HG03521 (cell line): ENCODE data around the gene RNF175.

ENCODE experiments used
- ATAC-seq: cut with Tn5 transposase; IDR thresholded peaks from one replicate; pipeline ENCODE4 v1.9.1; 2021; ENCODE audit warnings: mild to moderate bottlenecking, moderate library complexity; ENCODE audit not compliant: unreplicated experiment

RNF175 gene

DNA sequence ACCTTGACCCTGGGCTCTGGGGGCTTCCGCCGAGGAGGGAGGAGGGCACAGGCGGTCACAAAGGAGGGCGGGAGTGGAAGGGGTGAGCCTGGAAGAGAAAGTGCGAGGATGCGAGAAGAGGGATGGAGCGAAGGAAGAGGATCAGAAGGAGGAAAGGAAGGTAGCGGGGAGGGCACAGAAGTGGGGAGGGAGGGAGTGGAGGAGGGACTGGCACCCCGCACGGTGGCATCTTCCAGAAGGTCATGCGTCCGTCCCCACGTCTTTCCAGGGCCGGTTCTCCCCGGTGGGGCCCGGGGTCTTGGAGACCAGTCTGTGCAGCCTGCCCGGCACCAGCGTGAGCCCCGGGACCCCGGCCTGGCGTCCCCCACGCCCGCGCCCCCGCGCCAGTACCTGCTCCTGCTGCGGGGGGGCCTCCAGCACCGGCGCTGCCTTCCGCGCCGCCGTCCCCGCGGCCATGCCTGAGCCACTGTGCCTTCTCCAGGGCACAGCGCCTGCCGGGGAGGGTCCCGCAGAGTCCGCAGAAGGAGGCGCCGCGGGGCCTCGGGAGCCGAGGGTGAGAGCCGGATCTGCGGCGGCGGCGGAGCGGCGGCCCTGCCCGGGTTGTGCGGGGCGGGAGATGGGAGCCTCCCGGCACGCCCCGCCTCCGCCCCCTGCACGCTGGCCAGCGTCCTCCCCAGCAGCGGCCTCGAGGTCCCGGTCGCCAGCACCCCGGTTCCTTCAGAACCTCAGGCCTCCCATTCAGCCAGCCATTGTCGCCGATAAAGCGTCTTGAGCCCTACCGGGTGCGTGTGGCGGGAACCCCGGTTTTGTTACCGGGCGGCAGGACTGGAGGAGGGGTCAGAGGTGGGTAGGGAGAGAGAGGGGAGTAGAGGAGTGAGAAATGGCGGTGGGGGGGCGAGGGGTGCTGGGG is at the start of gene RNF175:
TSS of gene RNF175 (minus strand) at position 618 of the 910 bp plus-strand sequence. CDS start at position 456, 162 bp downstream.
- no peak for ATAC-seq

DNA sequence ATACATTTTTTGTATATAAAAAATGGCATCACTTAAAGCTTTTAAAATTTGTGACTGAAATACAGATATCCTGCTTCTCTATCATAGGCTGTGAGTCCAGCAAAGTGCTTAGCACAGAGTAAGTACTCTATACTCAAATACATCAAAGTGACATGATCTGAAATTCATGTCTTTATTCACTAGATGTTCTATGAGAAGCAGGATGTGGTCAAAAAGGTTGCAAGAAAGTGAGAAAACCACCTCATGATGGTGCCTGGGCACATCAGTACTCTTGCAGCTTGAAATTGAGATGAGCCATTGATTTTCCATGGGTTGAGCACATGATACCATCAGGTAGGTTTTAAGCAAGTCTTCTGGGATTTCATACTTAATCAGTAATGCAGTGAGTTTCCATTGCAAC is 49.5 kb upstream of the RNF175 start:
- no peak for ATAC-seq

DNA sequence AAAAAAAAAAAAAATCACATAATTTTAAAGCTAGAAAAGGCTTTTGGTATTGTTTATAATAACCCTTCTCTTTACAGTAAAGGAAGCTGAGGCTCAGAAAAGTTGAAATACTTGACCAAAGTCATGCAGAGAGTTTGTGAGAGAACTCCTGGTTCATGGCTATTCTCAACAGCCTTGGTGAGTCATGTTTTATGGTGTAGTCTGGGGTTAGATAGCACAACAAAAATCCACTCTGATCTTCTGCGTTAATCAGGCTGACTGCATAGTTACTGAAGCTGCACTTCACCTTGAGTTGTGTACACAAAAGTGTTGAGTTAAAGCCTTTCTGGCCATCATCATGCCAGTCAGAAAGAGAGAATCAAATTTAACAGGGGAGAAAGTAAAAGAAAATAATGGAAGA is 48.4 kb upstream of the RNF175 start:
- no peak for ATAC-seq

DNA sequence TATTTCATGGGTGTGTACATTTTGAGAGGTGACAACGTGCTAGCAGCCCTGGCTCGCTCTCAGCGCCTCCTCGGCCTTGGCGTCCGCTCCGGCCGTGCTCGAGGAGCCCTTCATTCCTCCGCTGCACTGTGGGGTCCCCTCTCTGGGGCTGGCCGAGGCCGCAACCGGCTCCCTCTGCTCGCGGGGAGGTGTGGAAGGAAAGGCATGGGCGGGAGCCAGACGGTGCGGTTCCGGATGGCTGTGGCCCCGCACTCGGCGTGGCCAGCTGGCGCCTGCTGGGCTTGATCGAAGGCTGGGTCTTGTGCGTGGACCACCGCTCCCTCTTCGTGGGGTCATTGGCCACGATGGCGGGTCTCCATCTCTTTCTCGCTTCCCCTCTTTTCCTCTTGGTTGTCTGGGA is 46.2 kb upstream of the RNF175 start:
- ATAC-seq = no peak

DNA sequence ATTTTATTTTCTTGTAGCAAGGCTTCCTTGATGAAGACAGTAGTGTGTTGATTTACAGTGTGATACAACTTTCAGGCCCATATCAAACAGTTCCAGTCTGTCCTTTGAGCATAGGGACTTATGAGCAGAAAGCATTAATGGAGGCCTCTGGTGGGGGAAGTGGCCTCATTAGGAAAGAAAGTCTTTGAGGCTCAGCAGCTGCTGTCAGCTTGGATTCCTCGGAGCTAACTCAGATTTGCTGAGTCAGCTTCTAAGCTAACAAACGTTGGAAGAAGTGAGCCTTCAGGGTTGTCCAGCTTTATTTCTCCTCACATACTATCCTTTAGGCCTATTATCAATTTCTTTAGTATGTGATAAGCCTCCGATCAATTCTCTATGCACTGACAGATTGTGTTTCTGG is 44.9 kb upstream of the RNF175 start:
- ATAC-seq = no peak

DNA sequence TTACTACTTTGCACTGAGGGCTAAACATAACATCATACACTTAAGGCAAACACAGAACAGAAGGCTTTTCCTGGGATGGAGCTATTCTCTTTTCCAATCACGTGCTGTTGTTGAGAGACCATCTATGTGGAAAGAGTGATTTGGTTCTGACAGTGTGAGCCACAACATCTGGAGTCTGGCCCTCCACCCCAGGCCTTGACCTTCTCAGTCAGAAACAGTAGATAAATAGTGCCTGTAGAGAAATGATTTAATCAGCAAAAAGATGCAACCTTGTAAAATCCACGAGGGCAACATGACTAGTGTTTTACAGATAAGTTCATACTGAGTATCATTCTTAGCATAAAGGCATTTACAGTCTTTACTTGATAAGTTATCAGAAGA is 39.9 kb upstream of the RNF175 start:
- ATAC-seq = no peak

DNA sequence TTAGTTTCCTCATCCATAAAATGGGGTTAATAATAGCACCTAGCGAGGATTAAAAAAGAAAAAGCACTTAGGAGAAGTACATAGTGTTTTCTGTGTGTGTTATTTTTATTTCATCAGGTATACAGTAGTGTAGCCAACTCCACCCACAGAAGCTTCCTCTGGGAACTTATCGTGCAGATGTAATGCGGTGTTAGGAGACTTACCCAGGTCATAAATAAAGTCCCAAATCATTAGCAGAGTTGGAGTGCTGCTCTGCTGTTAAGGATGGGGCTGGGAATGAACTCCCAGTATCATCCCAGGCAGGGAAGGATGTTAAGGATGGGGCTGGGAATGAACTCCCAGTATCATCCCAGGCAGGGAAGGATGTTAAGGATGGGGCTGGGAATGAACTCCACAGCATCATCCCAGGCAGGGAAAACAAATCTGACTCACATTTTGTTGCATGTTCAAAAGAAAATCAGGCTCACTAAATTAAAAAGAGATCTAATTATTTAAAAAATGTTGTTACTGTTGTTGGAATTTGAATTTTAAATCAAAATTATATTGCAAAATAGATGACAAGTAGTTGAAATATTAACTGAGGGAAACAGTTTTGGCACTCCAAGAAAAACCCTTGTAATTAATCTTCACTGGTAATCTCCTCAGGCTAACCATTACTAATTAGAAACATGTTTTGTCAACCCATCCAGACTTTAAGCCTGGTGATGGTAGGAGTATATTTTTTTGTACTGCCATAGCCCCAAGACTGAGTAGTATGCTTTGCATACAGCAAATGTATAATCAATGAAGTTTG is 39.3 kb upstream of the RNF175 start:
- no peak for ATAC-seq

DNA sequence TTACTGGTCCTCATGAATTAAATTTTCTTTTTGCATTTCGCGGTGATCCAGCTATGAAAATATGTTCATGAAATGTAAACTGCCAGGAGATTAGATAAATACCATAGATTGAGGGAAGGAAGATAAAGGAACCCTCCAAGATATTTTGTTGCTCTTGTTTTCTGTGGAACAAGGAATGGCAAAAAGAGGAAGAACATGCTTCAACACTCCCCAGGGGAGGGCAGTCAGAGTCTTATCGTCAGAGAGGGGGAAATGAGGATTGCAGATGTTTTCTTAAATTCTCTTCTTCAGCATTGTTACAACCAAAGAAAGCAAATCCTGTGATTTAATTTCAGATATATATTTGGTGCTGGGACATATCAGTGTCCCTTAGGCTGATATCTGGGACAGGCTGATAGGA is 38.6 kb upstream of the RNF175 start:
- ATAC-seq = no peak

DNA sequence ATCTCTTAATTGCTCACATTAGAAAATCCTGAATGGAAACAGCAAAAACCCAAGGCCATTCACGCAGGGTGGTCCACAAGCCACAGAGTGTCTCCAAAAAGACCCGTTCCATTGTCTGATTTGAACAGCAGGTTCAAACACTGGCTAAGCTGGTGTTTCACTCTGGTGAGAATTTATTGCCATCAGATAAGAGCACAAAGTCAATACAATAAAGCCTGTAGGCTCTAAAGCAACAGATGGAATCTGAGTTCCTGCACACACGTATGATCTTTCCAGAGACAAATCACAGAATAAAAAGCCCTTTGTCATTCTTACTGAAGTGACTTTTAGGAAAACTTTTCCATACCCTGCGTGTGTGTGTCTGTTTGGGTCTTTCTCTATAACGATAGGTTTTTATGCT is 34.2 kb upstream of the RNF175 start:
- ATAC-seq = no peak

DNA sequence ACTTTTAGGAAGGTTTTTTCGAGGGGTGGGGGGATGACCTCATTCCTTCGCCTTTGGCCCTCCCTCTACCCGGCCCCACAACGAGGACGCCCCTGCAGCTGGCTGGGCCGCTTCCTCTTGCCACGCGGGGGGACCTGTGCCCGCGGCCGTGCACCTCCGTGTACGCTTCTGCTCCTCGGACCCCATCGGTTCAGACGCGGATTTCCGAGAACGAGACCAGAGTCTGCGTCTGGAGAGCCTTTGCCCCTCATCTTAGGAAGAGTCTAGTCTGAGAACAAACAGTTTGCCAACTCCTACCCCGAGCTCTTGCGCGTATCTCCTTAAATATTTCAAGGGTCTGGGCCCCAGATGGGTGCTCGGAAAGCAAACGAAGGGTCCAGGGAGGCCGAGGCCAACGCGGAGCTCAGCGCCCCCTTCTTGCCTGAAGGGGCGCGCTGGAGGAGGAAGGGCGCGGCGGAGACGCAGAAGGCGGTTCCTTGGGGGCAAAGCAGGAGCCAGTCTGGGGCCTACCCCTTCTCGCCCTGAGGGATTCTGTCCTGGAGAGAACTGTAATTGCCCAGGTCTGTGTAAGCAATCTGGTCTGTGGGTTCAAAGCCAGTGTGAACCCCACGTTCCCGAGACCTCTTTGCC is 32.9 kb upstream of the RNF175 start:
- no peak for ATAC-seq

DNA sequence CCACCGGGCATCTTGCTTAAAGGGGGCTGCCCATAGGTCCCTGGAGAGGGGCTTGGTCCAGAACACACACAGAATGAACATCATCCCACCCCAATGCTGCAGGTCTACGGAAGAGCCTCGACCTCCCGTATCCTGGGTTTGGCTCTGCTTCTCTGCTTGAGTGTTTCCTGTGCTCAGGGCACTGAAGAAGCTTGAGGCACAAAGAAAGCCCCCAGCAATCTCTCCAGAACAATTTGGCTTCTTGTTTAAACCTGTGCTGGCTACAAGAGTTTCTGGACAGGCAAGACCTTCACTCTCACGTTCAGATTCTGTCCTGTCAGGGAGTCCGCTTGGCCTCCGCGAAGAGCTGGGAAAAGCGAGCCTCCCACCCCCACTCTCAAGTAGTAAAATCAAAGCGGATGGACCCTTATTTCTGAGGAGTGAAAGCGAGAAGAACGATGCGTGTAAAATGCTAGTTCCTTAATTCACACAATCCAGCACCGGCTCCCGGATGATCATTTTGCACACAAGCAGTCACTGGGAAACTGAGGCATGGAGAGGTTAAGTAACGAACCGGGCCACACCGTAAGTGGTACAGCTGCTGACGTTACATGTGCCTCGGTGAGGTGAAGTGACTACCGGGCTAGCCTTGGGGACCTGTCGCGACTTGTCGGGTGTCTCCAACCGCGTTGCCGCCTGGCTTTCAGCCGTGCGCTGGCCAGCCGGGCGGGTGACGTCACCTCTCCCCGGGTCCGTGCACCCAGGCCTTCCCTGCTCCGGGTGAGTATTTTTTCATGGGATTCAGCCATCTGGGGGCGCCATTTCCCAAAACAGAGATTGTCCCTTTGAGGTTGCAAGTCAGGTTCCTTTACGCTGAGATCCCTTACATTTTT is 32.2 kb upstream of the RNF175 start:
- ATAC-seq = no peak

DNA sequence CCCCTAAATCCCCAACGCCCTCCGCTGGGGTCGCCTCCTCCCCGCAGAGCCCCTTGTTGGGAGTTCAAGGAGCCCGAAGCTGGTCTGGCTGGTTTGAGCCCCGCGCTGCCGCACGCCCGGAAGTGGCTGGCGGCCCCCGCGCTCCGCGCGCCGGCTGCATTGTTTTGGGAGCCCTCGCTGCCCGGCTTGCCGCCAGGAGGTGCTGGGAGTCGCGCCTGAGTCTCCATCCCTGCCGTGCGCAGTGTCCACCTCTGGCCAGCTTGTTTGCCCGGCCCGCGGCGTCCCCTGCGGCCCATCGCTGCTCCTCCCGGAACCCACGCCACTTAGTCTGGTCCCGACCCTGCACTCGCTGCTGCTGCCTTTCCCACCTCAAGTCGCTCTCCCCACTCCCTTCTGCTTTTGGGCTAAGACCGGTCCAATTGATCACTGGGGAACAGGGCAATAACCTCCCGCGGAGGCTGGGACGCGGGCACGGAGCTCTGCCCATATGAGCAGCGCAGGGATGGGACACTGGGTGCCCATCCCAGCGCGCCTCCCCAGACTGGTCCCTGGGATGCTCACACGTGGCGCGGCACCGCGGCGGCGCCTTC is 31.2 kb upstream of the RNF175 start:
- ATAC-seq = no peak

DNA sequence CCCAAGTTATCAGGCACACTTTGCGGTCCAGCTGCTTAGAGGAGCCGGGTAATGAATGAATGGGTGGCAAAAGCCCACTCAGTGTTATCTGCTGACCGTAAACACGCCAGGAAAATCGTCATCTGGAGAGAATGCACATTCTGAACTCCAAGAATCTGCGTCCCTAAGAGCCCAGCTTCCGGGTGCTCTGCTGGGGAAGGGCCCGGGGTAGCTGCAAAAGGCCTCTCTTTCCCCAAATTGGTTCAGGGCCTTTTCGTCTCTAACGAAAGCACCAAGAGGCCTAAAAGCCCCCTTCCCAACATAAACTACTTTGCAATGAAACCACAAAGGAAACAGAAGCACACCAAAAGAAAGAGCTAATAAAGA is 30.7 kb upstream of the RNF175 start:
- ATAC-seq = no peak

DNA sequence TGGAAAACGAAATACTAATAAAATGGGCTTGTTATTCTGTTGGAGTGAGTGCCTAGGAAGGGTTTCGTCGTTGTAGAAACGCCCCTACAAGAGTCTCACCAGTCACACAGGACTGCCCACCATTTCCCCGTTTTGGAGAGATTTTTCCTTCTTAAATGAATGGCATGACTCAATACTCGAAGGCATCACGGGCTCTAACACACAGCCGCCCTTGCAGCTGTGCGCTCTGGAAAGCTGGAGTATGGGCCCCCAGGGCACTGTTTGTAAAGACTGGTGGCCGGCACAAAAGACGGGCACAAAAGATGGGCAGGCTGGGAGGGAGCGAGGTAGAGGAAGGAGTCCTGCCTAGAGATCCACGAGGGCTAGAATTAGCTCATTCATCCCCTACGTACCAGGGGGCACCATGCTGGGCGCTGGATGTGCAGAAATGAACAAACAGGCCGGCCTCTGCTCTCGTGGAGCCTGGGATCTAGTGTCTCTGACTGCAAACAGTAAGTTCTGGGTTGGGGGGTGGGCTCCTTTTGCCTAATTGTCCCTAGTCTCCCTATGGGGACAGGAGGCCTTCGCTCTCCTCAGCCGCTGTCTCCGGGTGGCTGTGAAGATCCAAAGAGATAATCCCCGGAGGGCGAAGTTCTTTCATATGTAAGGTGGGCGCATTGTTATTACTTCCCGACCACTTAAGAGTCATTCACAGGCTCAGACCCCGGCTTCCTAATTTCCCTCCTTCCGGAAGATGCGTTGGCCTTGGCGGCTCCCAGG is 30.1 kb upstream of the RNF175 start:
- no peak for ATAC-seq

DNA sequence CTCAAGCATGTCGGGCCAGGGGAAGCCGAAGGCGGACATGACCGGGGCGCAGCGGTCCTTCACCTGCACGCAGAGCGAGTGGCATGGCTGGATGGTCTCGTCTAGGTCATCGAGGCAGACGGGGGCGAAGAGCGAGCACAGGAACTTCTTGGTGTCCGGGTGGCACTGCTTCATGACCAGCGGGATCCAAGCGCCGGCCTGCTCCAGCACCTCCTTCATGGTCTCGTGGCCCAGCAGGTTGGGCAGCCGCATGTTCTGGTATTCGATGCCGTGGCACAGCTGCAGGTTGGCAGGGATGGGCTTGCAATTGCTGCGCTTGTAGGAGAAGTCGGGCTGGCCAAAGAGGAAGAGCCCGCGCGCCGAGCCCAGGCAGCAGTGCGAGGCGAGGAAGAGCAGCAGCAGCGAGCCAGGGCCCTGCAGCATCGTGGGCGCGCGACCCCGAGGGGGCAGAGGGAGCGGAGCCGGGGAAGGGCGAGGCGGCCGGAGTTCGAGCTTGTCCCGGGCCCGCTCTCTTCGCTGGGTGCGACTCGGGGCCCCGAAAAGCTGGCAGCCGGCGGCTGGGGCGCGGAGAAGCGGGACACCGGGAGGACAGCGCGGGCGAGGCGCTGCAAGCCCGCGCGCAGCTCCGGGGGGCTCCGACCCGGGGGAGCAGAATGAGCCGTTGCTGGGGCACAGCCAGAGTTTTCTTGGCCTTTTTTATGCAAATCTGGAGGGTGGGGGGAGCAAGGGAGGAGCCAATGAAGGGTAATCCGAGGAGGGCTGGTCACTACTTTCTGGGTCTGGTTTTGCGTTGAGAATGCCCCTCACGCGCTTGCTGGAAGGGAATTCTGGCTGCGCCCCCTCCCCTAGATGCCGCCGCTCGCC is 28.8 kb upstream of the RNF175 start, which contains the start of gene SFRP2:
TSS of gene SFRP2 (minus strand) at position 671 of the 864 bp plus-strand sequence. CDS start at position 423, 248 bp downstream.
- no peak for ATAC-seq

DNA sequence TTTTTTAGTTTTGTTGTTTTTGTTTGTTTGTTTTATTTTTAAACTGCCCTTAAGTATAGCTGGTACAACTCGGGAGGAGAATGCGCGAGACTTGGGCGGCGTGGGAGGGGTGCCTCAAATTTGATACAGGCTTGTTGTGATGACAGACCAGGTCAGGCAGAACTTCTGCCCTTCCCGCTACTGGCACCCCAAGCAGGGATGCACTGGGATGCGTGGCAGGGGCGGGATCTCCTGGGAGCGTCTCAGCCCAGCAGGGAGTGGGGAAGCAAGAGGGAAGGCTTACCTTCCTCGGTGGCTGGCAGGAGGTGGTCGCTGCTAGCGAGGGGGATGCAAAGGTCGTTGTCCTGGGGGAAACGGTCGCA is 28.2 kb upstream of the RNF175 start:
- ATAC-seq = no peak

DNA sequence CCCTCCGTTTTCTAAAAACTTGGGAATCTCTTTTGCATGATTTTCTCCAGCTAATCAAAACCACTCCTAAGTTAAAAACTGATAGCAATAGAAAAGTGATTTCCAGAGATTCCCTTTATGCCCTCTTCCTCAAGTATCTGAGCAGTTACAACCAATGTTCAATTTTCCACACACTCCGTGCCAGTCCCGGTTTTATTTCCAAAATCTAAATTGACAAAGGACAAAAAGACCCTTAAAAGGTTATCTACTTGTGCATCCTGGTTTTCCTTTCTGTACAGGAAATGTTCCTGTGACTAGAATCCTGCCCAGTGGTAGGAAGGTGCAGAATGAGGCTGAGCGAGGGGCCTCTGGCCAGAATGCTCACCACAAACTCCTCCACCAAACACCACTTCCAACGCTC is 27.8 kb upstream of the RNF175 start:
- ATAC-seq = no peak

DNA sequence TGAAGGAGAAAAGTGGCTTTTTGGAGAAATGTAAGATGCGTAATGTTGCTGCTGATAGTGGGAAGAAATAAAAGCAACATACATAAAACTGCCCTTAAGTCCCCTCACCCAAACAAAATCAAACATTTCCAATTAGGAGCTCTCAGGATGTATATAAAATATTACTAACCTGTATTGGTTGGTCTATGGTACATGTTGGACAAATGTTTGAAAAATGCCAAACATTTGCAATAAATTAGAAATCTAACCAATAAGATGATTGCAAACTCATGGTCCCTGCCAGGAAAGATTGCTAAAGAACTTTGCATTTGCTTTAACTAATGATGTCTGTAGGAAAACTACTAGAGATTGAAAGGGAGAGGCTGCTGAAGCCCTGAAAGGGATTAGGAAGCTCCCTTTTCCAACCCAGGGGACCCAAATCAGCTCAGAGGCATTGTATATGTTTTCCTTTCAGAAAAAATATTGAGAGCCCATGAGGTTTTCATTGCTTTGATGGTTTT is 27.3 kb upstream of the RNF175 start:
- no peak for ATAC-seq
